HG02623 (cell line): Measurements from ENCODE around the gene LATS2.
"Not testable (repeated sequence)": the region's sequence is repeated elsewhere in the genome, so short reads cannot be mapped to it uniquely, and the experiment has no call there.

ENCODE experiments used
- ATAC-seq: cut with Tn5 transposase; IDR thresholded peaks from one replicate; pipeline ENCODE4 v1.9.1; 2021; ENCODE audit warnings: moderate library complexity; ENCODE audit not compliant: unreplicated experiment

Gene LATS2

DNA sequence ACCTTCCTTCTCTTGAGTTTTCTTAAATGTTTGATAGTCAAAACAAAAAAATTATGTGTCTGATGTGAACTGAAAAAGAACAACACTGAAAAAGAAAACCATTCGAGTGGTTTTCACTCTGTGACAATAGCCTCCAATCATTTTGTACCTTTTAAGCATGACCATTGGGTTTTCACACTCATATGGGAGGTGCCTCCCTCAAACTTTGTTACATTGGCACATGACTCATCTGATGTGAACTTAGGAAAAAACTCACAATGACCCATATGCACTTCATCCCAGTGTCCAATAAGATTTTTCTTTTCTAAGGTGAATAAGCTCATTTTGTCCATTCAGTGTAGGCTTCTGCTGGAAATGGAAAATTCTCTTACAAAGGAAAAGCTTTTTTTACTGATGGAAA, 92.2 kb downstream of the LATS2 start:
- ATAC-seq, result no peak

GRCh38 chr13:20968745-20969144, 92.6 kb downstream of the LATS2 start:
- ATAC-seq, result no peak

DNA sequence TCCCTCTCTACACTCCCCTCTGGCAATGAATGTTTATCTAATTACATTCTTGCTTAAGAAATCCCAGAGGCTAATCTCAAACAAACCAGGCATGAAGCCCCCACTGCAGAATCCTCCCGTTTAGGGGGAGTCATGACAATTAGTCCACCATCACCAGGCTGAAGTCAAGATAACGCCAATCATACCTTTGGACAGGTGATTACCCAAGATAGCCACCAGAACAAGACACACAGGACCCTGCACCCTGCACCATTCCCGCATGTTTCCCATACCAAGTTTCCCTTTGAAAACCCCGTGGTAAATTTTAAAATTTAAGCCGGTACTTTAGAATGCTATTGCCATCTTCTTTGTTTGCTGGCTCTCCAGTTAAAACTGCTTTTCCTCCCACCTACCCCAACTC, 94.0 kb downstream of the LATS2 start:
- no peak for ATAC-seq

- no peak for ATAC-seq
Observed at GRCh38 chr13:20964904-20965303, 96.5 kb downstream of the LATS2 start.

DNA sequence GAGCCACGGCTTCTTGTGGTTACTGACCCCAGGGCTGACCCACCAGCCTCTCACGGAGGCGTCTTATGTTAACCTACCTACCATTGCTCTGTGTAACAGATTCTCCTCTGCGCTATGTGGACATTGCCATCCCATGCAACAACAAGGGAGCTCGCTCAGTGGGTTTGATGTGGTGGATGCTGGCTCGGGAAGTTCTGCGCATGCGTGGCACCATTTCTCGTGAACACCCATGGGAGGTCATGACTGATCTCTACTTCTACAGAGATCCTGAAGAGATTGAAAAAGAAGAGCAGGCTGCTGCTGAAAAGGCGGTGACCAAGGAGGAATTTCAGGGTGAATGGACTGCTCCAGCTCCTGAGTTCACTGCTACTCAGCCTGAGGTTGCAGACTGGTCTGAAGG, 99.7 kb downstream of the LATS2 start:
- not testable (repeated sequence) for ATAC-seq

- ATAC-seq, result no peak
Observed at GRCh38 chr13:20960663-20961309, 100.6 kb downstream of the LATS2 start.

DNA sequence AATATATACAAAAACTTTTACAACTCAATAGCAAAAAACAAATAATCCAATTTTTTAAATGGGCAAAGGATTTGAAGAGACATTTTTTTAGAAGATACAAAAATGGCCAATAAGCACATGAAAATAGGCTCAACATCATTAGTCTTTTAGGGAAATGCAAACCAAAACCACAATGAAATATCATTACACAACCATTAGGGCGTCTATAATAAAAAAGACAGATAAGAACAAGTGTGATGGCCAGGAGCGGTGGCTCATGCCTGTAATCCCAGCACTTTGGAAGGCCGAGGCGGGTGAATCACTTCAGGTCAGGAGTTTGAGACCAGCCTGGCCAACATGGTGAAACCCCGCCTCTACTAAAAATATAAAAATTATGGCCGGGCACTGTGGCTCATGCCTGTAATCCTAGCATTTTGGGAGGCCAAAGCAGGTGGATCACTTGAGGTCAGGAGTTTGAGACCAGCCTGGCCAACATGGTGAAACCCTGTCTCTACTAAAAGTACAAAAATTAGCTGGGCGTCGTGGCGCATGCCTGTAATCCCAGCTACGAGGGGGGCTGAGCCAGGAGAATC, 104.3 kb downstream of the LATS2 start:
- ATAC-seq, result not testable (repeated sequence)

DNA sequence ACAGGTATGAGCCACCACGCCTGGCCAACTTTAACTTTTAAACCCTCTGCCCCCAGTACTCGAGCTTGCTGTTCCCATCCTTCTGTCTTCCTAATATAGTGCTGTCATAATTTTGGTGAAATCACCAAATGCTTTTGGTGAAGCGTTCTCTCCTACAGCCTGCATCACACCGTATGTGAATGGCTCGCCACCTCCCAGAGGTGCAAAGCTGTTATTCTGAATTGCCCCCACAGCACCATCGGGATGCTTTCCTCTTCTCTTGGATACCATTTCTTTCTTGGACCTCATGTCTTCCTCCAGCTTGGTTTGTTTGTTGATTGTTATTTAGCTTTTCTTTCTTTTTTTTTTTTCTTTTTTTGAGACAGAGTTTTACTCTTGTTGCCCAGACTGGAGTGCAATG, 105.9 kb downstream of the LATS2 start:
- ATAC-seq, result no peak

DNA sequence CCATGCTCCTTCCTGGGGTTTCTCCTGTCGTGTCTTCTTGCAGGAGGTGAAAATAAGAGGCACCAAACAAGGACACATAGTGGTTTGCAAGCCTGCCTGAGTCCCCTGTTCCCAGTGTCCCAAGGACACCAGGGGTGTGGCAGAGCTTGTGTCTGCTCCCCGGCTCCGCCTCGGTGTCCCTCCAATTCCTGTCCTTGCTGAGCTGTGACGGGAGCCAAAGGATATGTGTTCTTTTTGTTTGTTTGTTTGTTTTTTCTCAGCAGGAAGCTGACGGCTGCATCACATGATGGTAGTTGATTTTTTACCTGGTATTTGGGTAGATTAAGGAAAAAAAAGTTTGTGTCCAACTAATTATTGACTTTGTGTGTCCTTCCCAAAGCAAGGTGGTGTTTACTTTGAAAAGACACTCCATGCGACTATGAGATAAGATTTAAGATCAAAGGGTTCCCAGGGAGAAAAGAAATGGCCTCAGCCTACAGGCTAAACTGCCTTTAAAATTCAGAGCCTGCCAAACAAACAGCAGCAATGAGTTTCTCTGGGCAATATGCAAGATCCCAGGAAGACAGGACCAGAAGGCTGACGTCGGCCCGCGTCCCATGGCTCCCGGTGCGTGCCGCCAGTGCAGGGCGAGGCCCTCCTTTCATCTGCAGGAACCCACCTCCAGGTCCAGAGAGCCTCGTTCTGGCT, 108.0 kb downstream of the LATS2 start:
- no peak for ATAC-seq

DNA sequence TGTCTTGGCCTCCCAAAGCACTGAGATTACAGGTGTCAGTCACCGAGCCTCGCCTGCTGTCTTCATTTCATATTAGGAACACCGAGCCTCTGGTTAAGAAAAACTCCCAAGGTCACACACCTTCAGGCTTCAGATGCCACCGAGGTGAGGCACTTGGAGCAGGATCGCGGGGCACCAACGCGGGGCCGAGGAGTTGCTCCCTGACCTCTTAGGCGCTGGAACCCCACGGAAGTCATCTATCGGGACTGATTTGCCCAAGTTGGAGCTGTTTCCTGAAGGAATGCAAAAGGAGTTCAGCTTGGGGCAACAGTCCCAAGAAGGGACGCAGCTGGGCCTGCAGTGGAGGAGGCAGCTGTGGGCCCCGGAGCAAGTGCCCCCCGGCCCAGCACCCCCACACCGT, 108.5 kb downstream of the LATS2 start:
- no peak for ATAC-seq

DNA sequence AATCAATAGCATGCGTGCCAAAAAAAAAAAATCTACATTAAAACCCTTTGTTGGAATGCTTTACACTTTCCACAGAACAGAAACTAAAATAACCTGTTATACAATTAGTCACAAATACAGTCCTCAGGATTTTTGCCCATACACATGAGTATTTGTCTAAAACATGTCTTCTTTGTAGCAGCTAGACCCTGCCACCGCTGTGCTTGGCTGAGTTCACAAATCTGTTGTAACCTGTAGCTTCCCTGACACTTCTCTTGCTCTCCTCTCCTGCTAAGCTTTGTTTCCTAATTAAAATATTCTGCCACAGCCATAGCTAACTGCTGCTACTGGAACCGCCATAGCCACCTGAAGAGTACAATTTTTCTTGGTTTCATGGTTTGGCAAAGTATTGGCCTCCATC, 113.4 kb downstream of the LATS2 start:
- not testable (repeated sequence) for ATAC-seq

- no peak for ATAC-seq
Observed at GRCh38 chr13:20945952-20946383, 115.4 kb downstream of the LATS2 start.

DNA sequence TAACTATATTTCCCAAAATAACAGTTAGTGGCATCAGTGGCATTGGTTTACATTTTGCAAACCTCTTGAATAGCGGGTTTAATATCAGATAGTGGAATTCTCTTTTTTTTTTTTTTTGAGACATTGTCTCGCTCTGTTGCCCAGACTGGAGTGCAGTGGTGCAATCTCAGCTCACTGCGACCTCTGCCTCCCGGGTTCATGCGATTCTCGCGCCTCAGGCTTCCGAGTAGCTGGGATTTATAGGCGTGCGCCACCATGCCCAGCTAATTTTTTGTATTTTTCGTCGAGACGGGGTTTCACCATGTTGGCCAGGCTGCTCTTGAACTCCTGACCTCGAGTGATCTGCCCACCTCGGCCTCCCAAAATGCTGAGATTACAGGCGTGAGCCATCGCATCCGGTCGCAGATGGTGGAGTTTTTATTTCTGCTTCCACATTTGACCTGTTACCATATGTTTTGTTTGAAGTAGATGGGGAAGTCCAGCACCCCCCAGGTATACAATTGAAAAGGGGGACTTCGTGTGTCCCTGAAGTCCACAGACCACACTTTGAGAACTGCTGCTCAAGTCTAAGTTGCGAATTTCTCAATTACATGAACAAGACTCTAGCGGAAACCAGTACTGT, 118.3 kb downstream of the LATS2 start:
- ATAC-seq, result no peak

DNA sequence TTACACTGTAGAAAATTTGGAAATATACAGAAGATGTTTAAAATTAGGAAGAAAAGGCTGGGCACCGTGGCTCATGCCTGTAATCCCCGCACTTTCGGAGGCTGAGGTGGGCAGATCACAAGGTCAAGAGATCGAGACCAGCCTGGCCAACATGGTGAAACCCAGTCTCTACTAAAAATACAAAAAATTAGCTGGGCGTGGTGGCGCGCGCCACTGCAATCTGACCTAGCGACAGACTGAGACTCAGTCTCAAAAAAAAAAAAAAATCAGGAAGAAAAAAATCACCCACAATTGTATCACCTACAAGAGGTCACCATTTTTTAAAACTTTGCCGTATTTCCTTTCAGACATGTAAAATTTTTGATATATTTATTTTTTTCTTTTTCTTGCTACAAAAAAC, 120.9 kb downstream of the LATS2 start:
- ATAC-seq, result not testable (repeated sequence)

DNA sequence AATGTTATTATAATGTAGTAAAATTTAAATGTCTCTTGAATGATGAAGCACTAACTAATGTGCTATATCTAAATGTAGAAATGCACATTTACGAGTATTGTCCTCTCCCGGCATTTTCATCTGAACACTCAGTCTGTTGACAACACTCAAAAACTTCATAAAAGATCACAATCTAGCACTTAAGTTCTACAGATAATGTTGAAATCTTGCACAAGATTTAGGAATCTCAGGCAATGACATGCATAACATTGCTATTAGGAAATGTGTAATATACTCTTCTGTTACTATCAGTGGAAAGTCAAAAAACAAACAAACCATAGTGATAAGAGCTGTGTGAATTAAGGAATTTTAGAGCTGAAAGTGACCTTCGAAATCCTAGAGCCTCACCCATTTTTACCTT, 121.3 kb downstream of the LATS2 start:
- no peak for ATAC-seq

GRCh38 chr13:20939662-20940061, 121.7 kb downstream of the LATS2 start:
- no peak for ATAC-seq

- no peak for ATAC-seq
Observed at GRCh38 chr13:20938302-20938701, 123.1 kb downstream of the LATS2 start.

GRCh38 chr13:20927596-20928257, 133.7 kb downstream of the LATS2 start:
- ATAC-seq, result no peak

DNA sequence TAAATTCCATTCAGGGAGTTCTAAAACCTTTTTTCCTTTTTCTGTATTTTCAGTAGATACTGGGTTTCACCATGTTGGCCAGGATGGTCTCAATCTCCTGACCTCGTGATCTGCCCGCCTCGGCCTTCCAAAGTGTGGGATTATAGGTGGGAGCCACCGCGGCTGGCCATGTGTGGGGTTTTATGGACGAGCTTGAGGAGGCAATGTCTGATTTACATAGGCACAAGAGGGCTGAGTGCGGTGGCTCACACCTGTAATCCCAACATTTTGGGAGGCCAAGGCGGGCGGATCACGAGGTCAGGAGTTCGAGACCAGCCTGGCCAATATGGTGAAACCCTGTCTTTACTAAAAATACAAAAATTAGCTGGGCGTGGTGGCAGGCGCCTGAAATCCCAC, 136.0 kb downstream of the LATS2 start:
- not testable (repeated sequence) for ATAC-seq

GRCh38 chr13:20924758-20925394, 136.5 kb downstream of the LATS2 start:
- no peak for ATAC-seq

DNA sequence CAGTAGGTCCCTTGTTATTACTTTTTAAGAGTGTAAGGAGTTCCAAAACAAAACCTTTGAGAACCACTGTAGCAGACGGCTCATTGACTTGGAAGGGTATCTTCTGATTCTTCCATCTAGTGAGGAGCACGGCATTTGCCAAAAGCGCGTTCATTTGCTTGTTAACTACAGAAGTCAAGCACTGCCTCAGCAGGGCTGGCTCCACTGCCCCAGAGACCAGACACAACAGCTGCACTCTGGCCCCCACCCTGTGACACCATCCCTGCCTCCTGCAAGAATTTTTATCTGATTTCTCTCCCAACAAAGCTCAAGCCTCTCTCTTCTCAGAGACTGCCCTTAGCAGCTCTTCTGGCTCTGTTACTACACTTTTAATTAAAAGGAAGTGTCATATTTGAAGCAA, 138.1 kb downstream of the LATS2 start:
- ATAC-seq, result no peak
